Nephron progenitor cell (in vitro differentiated cells): ENCODE data around the gene MISP.

ENCODE experiments used
- DNase-seq: peaks from one replicate; pipeline ENCODE4 v3.0.0; 2021
- H3K27ac Mint-ChIP-seq: 2 replicates; pipeline ENCODE4 v1.8.0; 2021; ENCODE audit warnings: mild to moderate bottlenecking, moderate library complexity, mixed read lengths
- H3K27me3 Mint-ChIP-seq: 2 replicates; pipeline ENCODE4 v1.8.0; 2021; ENCODE audit warnings: mild to moderate bottlenecking, low read depth, mixed read lengths; ENCODE audit not compliant: poor library complexity
- H3K36me3 Mint-ChIP-seq: 2 replicates; pipeline ENCODE4 v1.8.0; 2021; ENCODE audit warnings: low read depth, mixed read lengths
- H3K4me1 Mint-ChIP-seq: 2 replicates; pipeline ENCODE4 v1.8.0; 2021; ENCODE audit warnings: mixed read lengths
- H3K4me3 Mint-ChIP-seq: 2 replicates; pipeline ENCODE4 v1.8.0; 2021; ENCODE audit warnings: mild to moderate bottlenecking, moderate library complexity, mixed read lengths
- H3K9me3 Mint-ChIP-seq: 2 replicates; pipeline ENCODE4 v1.8.0; 2021; ENCODE audit warnings: mild to moderate bottlenecking, moderate library complexity, mixed read lengths
- CTCF ChIP-seq: fragments of 200-600 bp; sonication (generic); IDR thresholded peaks from 2 replicates; pipeline ENCODE4 v1.5.0; 2021; ENCODE audit warnings: antibody characterized with exemption

MISP gene

GRCh38 chr19:788983-789700, 38.2 kb downstream of the MISP start:
- no peaks in the 10 kb centered on the region for H3K9me3 Mint-ChIP-seq
- DNase-seq, result peak; percentile 58
- H3K36me3 Mint-ChIP-seq, result no peaks in the 10 kb centered on the region
- TF ChIP-seq CTCF, result no peak
- H3K27me3 Mint-ChIP-seq, result peaks cover 5% of the 10 kb centered on the region
- peaks cover 54% of the 10 kb centered on the region for H3K4me1 Mint-ChIP-seq
- H3K27ac Mint-ChIP-seq, result peak overlapping the region; percentile 98
- H3K4me3 Mint-ChIP-seq, result peak overlapping the region; percentile 68

GRCh38 chr19:789701-790060, 38.8 kb downstream of the MISP start:
- DNase-seq, result no peak

GRCh38 chr19:791007-791566, 40.2 kb downstream of the MISP start:
- peak overlapping the region; percentile 75 for H3K27ac Mint-ChIP-seq
- H3K27me3 Mint-ChIP-seq, result no peaks in the 10 kb centered on the region
- H3K4me1 Mint-ChIP-seq, result peaks cover 54% of the 10 kb centered on the region
- H3K4me3 Mint-ChIP-seq, result no peak overlapping the region
- no peaks in the 10 kb centered on the region for H3K36me3 Mint-ChIP-seq
- no peak for TF ChIP-seq CTCF
- DNase-seq, result no peak
- H3K9me3 Mint-ChIP-seq, result no peaks in the 10 kb centered on the region

More at GRCh38 chr19:789701-790060, 38.8 kb downstream of the MISP start:
- Mint-ChIP-seq H3K27me3 (peaks cover 5% of the 10 kb centered on the region), H3K36me3 (no peaks in the 10 kb centered on the region), H3K4me1 (peaks cover 54% of the 10 kb centered on the region), H3K9me3 (no peaks in the 10 kb centered on the region), H3K27ac (peak overlapping the region; percentile 98), H3K4me3 (peak overlapping the region; percentile 68)
- no peak for TF ChIP-seq CTCF

GRCh38 chr19:791567-792305, 40.8 kb downstream of the MISP start:
- no peaks in the 10 kb centered on the region for H3K27me3 Mint-ChIP-seq
- no peaks in the 10 kb centered on the region for H3K9me3 Mint-ChIP-seq
- peaks cover 57% of the 10 kb centered on the region for H3K4me1 Mint-ChIP-seq
- DNase-seq, result no peak
- TF ChIP-seq CTCF, result no peak
- H3K4me3 Mint-ChIP-seq, result no peak overlapping the region
- no peaks in the 10 kb centered on the region for H3K36me3 Mint-ChIP-seq
- peak overlapping the region; percentile 25 for H3K27ac Mint-ChIP-seq

- DNase-seq, result no peak
- Mint-ChIP-seq H3K4me3 (no peak overlapping the region), H3K9me3 (no peaks in the 10 kb centered on the region), H3K27me3 (no peaks in the 10 kb centered on the region), H3K36me3 (no peaks in the 10 kb centered on the region), H3K4me1 (peaks cover 54% of the 10 kb centered on the region), H3K27ac (no peak overlapping the region)
- no peak for TF ChIP-seq CTCF
Observed at GRCh38 chr19:792306-792885, 41.5 kb downstream of the MISP start.
